H1 (cell line): ENCODE measurements around the gene BEST3. TPM values are rescaled to one million over a fixed set of nuclear protein-coding genes. Genes with fewer than 3 reads are reported as not detected.

Experiments
- CTCF ChIA-PET: fragments of 300-600 bp; sonication (Branson Sonifier 250); formaldehyde crosslinking; loops from one replicate; lab custom pipeline; 2021; ENCODE audit not compliant: partially characterized antibody; lab: Charles Lee
- POLR2A ChIA-PET: fragments of 300-600 bp; sonication (Branson Sonifier 250); formaldehyde crosslinking; loops from one replicate; lab custom pipeline; 2021; ENCODE audit warnings: inconsistent platforms; ENCODE audit not compliant: partially characterized antibody; lab: Charles Lee
- DNase-seq, 2 experiments: peaks; one replicate each; pipeline versions ENCODE4 v3.0.0 to v3.0.0-alpha.2; 2010 to 2022; ENCODE audit warnings: low spot score in 2 of 2, low read depth in 1 of 2, mixed read lengths in 1 of 2
- FAIRE-seq: peaks from 2 replicates; lab custom pipeline; 2011; peaks lifted over from hg19 to GRCh38; lab: Jason Lieb, UNC
- H2AFZ ChIP-seq: 2 replicates; pipeline ENCODE4 v1.8.1; 2012; ENCODE audit warnings: low read length, inconsistent platforms
- H2AK5ac ChIP-seq: 2 replicates; pipeline ENCODE4 v1.6.1; 2013; ENCODE audit warnings: low read depth, low read length
- H2BK120ac ChIP-seq: replicated peaks from 2 replicates; pipeline ENCODE3; 2013; ENCODE audit warnings: low read depth, low read length, inconsistent platforms
- H2BK12ac ChIP-seq: 2 replicates; pipeline ENCODE4 v1.6.1; 2013; ENCODE audit warnings: low read depth, low read length
- H2BK15ac ChIP-seq: 2 replicates; pipeline ENCODE4 v1.6.1; 2013; ENCODE audit warnings: low read length
- H2BK20ac ChIP-seq: 2 replicates; pipeline ENCODE4 v1.6.1; 2013; ENCODE audit warnings: low read length
- H2BK5ac ChIP-seq: 2 replicates; pipeline ENCODE4 v1.6.1; 2013; ENCODE audit warnings: low read depth, low read length
- H3K14ac ChIP-seq: 2 replicates; pipeline ENCODE4 v1.6.1; 2013; ENCODE audit warnings: inconsistent platforms; ENCODE audit not compliant: insufficient read length
- H3K18ac ChIP-seq: 2 replicates; pipeline ENCODE4 v1.6.1; 2013; ENCODE audit warnings: low read length; ENCODE audit errors: extremely low read depth
- H3K23ac ChIP-seq: 2 replicates; pipeline ENCODE4 v1.6.1; 2013; ENCODE audit warnings: inconsistent platforms; ENCODE audit not compliant: insufficient read length
- H3K23me2 ChIP-seq: 2 replicates; pipeline ENCODE4 v1.6.1; 2013; ENCODE audit warnings: low read depth, low read length
- H3K27ac ChIP-seq: 2 replicates; pipeline ENCODE4 v1.6.1; 2011; ENCODE audit warnings: low read depth, low read length, inconsistent platforms
- H3K27me3 ChIP-seq, 4 experiments: replicated peaks in 1 of 4; 1 replicate in 1 of 4; 2 replicates in 3 of 4; pipeline versions ENCODE4 v1.6.1 to v1.8.1; 2011 to 2013; ENCODE audit warnings: low read length in 3 of 4, mild to moderate bottlenecking in 3 of 4, inconsistent platforms in 2 of 4, mixed read lengths in 2 of 4, moderate library complexity in 1 of 4; ENCODE audit not compliant: control insufficient read depth in 3 of 4, insufficient read depth in 3 of 4; ENCODE audit errors: extremely low read depth in 1 of 4
- H3K36me3 ChIP-seq, 4 experiments: 2 replicates each; pipeline versions ENCODE4 v1.6.1 to v1.8.1; 2011 to 2013; ENCODE audit warnings: mild to moderate bottlenecking in 4 of 4, low read length in 3 of 4, moderate library complexity in 2 of 4, control low read depth in 1 of 4, inconsistent platforms in 1 of 4; ENCODE audit not compliant: insufficient read depth in 4 of 4, control insufficient read depth in 2 of 4
- H3K4ac ChIP-seq: replicated peaks from 2 replicates; pipeline ENCODE3; 2013; ENCODE audit warnings: low read length, low read depth, mixed read lengths, inconsistent platforms; ENCODE audit not compliant: insufficient read length
- H3K4me1 ChIP-seq, 4 experiments: replicated peaks in 1 of 4; 1 replicate in 1 of 4; 2 replicates in 3 of 4; pipeline versions ENCODE4 v1.6.1 to v1.8.1; 2011 to 2013; ENCODE audit warnings: low read length in 3 of 4, inconsistent platforms in 2 of 4, mixed read lengths in 1 of 4; ENCODE audit not compliant: insufficient read depth in 4 of 4, control insufficient read depth in 3 of 4
- H3K4me2 ChIP-seq, 2 experiments: 2 replicates each; pipeline versions ENCODE4 v1.6.1 to v1.8.1; 2011 to 2013; ENCODE audit warnings: low read depth in 2 of 2, low read length in 2 of 2, control low read depth in 1 of 2, inconsistent platforms in 1 of 2, mild to moderate bottlenecking in 1 of 2; ENCODE audit not compliant: insufficient read depth in 1 of 2
- H3K4me3 ChIP-seq, 4 experiments: fragments of 200-600, 300-600 bp in 1 of 4; sonication (generic), shearing (Covaris generic), sonication (Bioruptor Twin) in 1 of 4; 2 replicates each; pipeline versions ENCODE4 v1.5.1 to v1.8.1; 2011 to 2016; ENCODE audit warnings: low read length in 4 of 4, low read depth in 3 of 4, control low read depth in 2 of 4, inconsistent platforms in 2 of 4, mild to moderate bottlenecking in 2 of 4, mixed read lengths in 1 of 4, moderate library complexity in 1 of 4; ENCODE audit not compliant: insufficient read depth in 2 of 4; ENCODE audit errors: extremely low read depth in 1 of 4
- H3K56ac ChIP-seq: replicated peaks from 2 replicates; pipeline ENCODE3; 2013; ENCODE audit warnings: low read depth, mild to moderate bottlenecking, mixed read lengths, low read length, inconsistent platforms; ENCODE audit not compliant: insufficient read length
- H3K79me1 ChIP-seq: 2 replicates; pipeline ENCODE4 v1.6.1; 2013; ENCODE audit warnings: low read depth, low read length, control low read depth
- H3K79me2 ChIP-seq, 2 experiments: 2 replicates each; pipeline versions ENCODE4 v1.6.1 to v1.8.1; 2012 to 2013; ENCODE audit warnings: low read length in 2 of 2, mild to moderate bottlenecking in 2 of 2, inconsistent platforms in 1 of 2; ENCODE audit not compliant: insufficient read depth in 2 of 2, control insufficient read depth in 1 of 2
- H3K9ac ChIP-seq, 4 experiments: replicated peaks in 1 of 4; 1 replicate in 1 of 4; 2 replicates in 3 of 4; pipeline versions ENCODE4 v1.6.1 to v1.8.1; 2011 to 2013; ENCODE audit warnings: low read depth in 3 of 4, low read length in 3 of 4, control low read depth in 2 of 4, mild to moderate bottlenecking in 2 of 4, moderate library complexity in 2 of 4, inconsistent platforms in 1 of 4; ENCODE audit errors: extremely low read depth in 1 of 4
- H3K9me3 ChIP-seq, 2 experiments: 2 replicates each; pipeline versions ENCODE4 v1.6.1 to v1.8.1; 2012 to 2013; ENCODE audit warnings: mild to moderate bottlenecking in 2 of 2, moderate library complexity in 2 of 2, control low read depth in 1 of 2, inconsistent platforms in 1 of 2, low read depth in 1 of 2, low read length in 1 of 2, mixed read lengths in 1 of 2; ENCODE audit not compliant: insufficient read depth in 2 of 2
- H4K20me1 ChIP-seq, 2 experiments: replicated peaks in 1 of 2; 2 replicates each; pipeline versions ENCODE3 to v1.8.1; 2011 to 2013; ENCODE audit warnings: inconsistent platforms in 2 of 2, low read length in 2 of 2, mild to moderate bottlenecking in 1 of 2; ENCODE audit not compliant: insufficient read depth in 2 of 2, control insufficient read depth in 1 of 2
- H4K5ac ChIP-seq: 2 replicates; pipeline ENCODE4 v1.6.1; 2013; ENCODE audit warnings: low read length, low read depth, mixed read lengths, inconsistent platforms; ENCODE audit not compliant: insufficient read length
- H4K8ac ChIP-seq: 2 replicates; pipeline ENCODE4 v1.8.0; 2013; ENCODE audit warnings: mild to moderate bottlenecking, moderate library complexity, low read length, inconsistent platforms; ENCODE audit not compliant: insufficient read depth; ENCODE audit errors: extremely low read depth
- H4K91ac ChIP-seq: replicated peaks from 2 replicates; pipeline ENCODE3; 2013; ENCODE audit warnings: low read length, mixed read lengths, inconsistent platforms; ENCODE audit not compliant: insufficient read length
- CBX5 ChIP-seq: fragments of 300-800, 300-1000 bp; sonication (generic); IDR thresholded peaks from 2 replicates; pipeline ENCODE4 v1.7.1; 2016; ENCODE audit warnings: antibody characterized with exemption, low read length, low read depth
- CREB1 ChIP-seq: IDR thresholded peaks from 2 replicates; pipeline ENCODE4 v1.6.1; 2012; ENCODE audit warnings: inconsistent platforms
- CTBP2 ChIP-seq: IDR thresholded peaks from 2 replicates; pipeline ENCODE4 v1.7.0; 2011; ENCODE audit warnings: borderline replicate concordance, mild to moderate bottlenecking, moderate library complexity, mixed read lengths, low read length; ENCODE audit not compliant: insufficient read depth, insufficient read length
- KDM5A ChIP-seq: fragments of 200-600 bp; IDR thresholded peaks from 2 replicates; pipeline ENCODE4 v1.7.1; 2012; ENCODE audit warnings: mild to moderate bottlenecking, low read length, inconsistent platforms, mixed read lengths
- RXRA ChIP-seq: IDR thresholded peaks from 2 replicates; pipeline ENCODE4 v1.6.1; 2011; ENCODE audit warnings: low read depth, mild to moderate bottlenecking, low read length, moderate library complexity; ENCODE audit not compliant: insufficient read depth
- SP2 ChIP-seq: IDR thresholded peaks from 2 replicates; pipeline ENCODE4 v1.6.1; 2012; ENCODE audit warnings: mild to moderate bottlenecking, low read length, inconsistent platforms
- SUZ12 ChIP-seq: fragments of 200-600 bp; sonication (generic); IDR thresholded peaks from 2 replicates; pipeline ENCODE4 v1.6.1; 2012; ENCODE audit warnings: mild to moderate bottlenecking, inconsistent platforms, low read length, moderate library complexity, mixed read lengths
- TBP ChIP-seq: IDR thresholded peaks from 2 replicates; pipeline ENCODE4 v1.6.1; 2011; ENCODE audit warnings: low read depth, low read length, improper control_type of control experiment
- WGBS, 2 experiments: shearing (Covaris generic) in 1 of 2; methylation state at CpG; one replicate each; pipeline versions ENCODE4 v1.1.6 to v1.1.7; 2013 to 2015; ENCODE audit warnings: low lambda C conversion rate in 2 of 2, mixed read lengths in 2 of 2, inconsistent platforms in 1 of 2, low coverage in 1 of 2, missing lambda C conversion rate in 1 of 2; ENCODE audit not compliant: insufficient replicate concordance in 2 of 2, insufficient coverage in 1 of 2, insufficient read length in 1 of 2; ENCODE audit errors: extremely low coverage in 1 of 2, missing lambda C conversion rate in 1 of 2; 5-methylcytosine and 5-hydroxymethylcytosine counted together
- polyA plus RNA-seq, 7 experiments: library from polyadenylated mRNA; depleted of rRNA in 3 of 7; stranded (reverse) in 5 of 7; unstranded in 2 of 7; fragments of >200 nt in 5 of 7; fragments of 200-250 nt in 2 of 7; gene quantifications; 1 replicate in 5 of 7; 2 replicates in 1 of 7; 4 replicates in 1 of 7; pipeline versions ENCODE4 v1.2.1 to v1.2.3, GENCODE V29; 2011 to 2013; ENCODE audit warnings: missing spikeins in 2 of 7, mixed read lengths in 2 of 7
- total RNA-seq: library from RNA; stranded (reverse); fragmentation: NEBNext Ultra II Directional; extraction: Animal tissue kit (Norgen Biotek cat#: 25700); gene quantifications from 2 replicates; pipeline ENCODE4 v1.2.1, GENCODE V29; 2021

Gene BEST3
- total and polyA plus RNA-seq, 2 of the 8 experiments (the other 6 are each of a cell fraction or from before 2014, with no cell fraction given) = 0.17 TPM; not detected in 1

- 92% methylated on average over 3 of the region's 3 CpGs; no CpG with 5 or more reads in 1 of the 2 experiments for WGBS, 2 experiments
- FAIRE-seq (no peak), DNase-seq (no peak)
- H2BK5ac ChIP-seq = no peak overlapping the region
- H3K4me1 ChIP-seq = no peaks in the 10 kb centered on the region
- H3K23me2 ChIP-seq = no peaks in the 10 kb centered on the region
- no peak overlapping the region for H2AK5ac ChIP-seq
- no peak overlapping the region for H4K5ac ChIP-seq
- H2BK120ac ChIP-seq = no peak overlapping the region
- no peak overlapping the region for H3K4ac ChIP-seq
- no peaks in the 10 kb centered on the region for H3K9me3 ChIP-seq
- no peak overlapping the region for H3K14ac ChIP-seq
- no peak overlapping the region for H3K18ac ChIP-seq
- ChIA-PET CTCF (interaction anchor here (1.1 to 1.2 kb wide), 2 partner anchors 55 to 62 kb away, joined by 3 to 4 read pairs; no protein-coding TSS in a partner anchor), POLR2A (interaction anchor here (0.6 kb wide), 1 partner anchor 59 kb away, joined by 3 read pairs; no protein-coding TSS in a partner anchor)
- no peak overlapping the region for H3K4me3 ChIP-seq
- H3K23ac ChIP-seq = no peak overlapping the region
- no peak overlapping the region for H4K8ac ChIP-seq
- no peak overlapping the region for H3K27ac ChIP-seq
- no peaks in the 10 kb centered on the region for H4K20me1 ChIP-seq
- H4K91ac ChIP-seq = no peak overlapping the region
- H3K79me2 ChIP-seq = no peaks in the 10 kb centered on the region
- no peak overlapping the region for H2BK15ac ChIP-seq
- H3K36me3 ChIP-seq = no peaks in the 10 kb centered on the region
- no peak overlapping the region for H2BK12ac ChIP-seq
- H2BK20ac ChIP-seq = no peak overlapping the region
- H3K79me1 ChIP-seq = no peaks in the 10 kb centered on the region
- no peak overlapping the region for H3K9ac ChIP-seq
- no peak overlapping the region for H3K56ac ChIP-seq
- no peak overlapping the region for H3K4me2 ChIP-seq
- no peak overlapping the region for H2AFZ ChIP-seq
- TF ChIP-seq SP2 = no peak
- no peak for TF ChIP-seq TBP
- no peak for TF ChIP-seq CBX5
- no peak for TF ChIP-seq SUZ12
- TF ChIP-seq CREB1 = no peak
- no peak for TF ChIP-seq KDM5A
- no peak for TF ChIP-seq RXRA
- no peak for TF ChIP-seq CTBP2
- no peaks in the 10 kb centered on the region for H3K27me3 ChIP-seq
Observed at GRCh38 chr12:69720750-69721149, 21.6 kb upstream of the BEST3 start.
